Smooth muscle cell of the brain vasculature (primary cell): ENCODE data around the gene SETD3.
A peak's percentile ranks its signal among the peaks of the same experiment; 100 is the strongest.

Source experiments
- DNase-seq: peaks from one replicate; pipeline ENCODE4 v3.0.0-alpha.2; 2012; ENCODE audit warnings: low read depth, low spot score

The SETD3 gene

GRCh38 chr14:99479906-99480869 is at the start of gene SETD3:
Gene SETD3 (minus strand): TSS chr14:99480859. CDS start chr14:99465805, 15,054 bp downstream.
- peak; percentile 24 for DNase-seq

- no peak for DNase-seq
Observed at GRCh38 chr14:99529899-99530298, 49.2 kb upstream of the SETD3 start.

- DNase-seq = no peak
Observed at GRCh38 chr14:99527427-99528076, 46.9 kb upstream of the SETD3 start.

- DNase-seq = no peak
Observed at GRCh38 chr14:99527026-99527425, 46.4 kb upstream of the SETD3 start.

GRCh38 chr14:99525699-99526080 is 45.0 kb upstream of the SETD3 start:
- DNase-seq = no peak

GRCh38 chr14:99524804-99525698 is 44.4 kb upstream of the SETD3 start:
- DNase-seq = no peak

GRCh38 chr14:99524091-99524661 is 43.5 kb upstream of the SETD3 start:
- no peak for DNase-seq

- no peak for DNase-seq
Observed at GRCh38 chr14:99523704-99524055, 43.0 kb upstream of the SETD3 start.

- DNase-seq = no peak
Observed at GRCh38 chr14:99522934-99523703, 42.5 kb upstream of the SETD3 start.

- DNase-seq = no peak
Observed at GRCh38 chr14:99522457-99522891, 41.8 kb upstream of the SETD3 start.

- DNase-seq = no peak
Observed at GRCh38 chr14:99522025-99522401, 41.4 kb upstream of the SETD3 start.

- DNase-seq = no peak
Observed at GRCh38 chr14:99521176-99522024, 40.7 kb upstream of the SETD3 start.

- no peak for DNase-seq
Observed at GRCh38 chr14:99520571-99521081, 40.0 kb upstream of the SETD3 start.

GRCh38 chr14:99519931-99520421 is 39.3 kb upstream of the SETD3 start:
- no peak for DNase-seq

GRCh38 chr14:99519347-99519881 is 38.8 kb upstream of the SETD3 start:
- DNase-seq = no peak

GRCh38 chr14:99518441-99519346 is 38.0 kb upstream of the SETD3 start:
- DNase-seq = no peak

GRCh38 chr14:99517643-99518381 is 37.2 kb upstream of the SETD3 start:
- DNase-seq = no peak
